NCI-H2029 treated with DMSO at 0.1 percent for 48 hours (cell line): ENCODE results near the gene SS18.
A peak's percentile ranks its signal among the peaks of the same experiment; 100 is the strongest.
"Not testable (repeated sequence)": the region's sequence is repeated elsewhere in the genome, so short reads cannot be mapped to it uniquely, and the experiment has no call there.

Experiments used
- DNase-seq: peaks from one replicate; lab custom pipeline; 2025; lab: John Stamatoyannopoulos, UW

The SS18 gene

GRCh38 chr18:26090130-26091046, at the start of gene SS18:
TSS of gene SS18 (minus strand) at chr18:26090613. CDS start at chr18:26090569, 44 bp downstream.
- peak; percentile 43 for DNase-seq

GRCh38 chr18:26135548-26135947, 45.1 kb upstream of the SS18 start:
- DNase-seq = no peak

- DNase-seq = no peak
These were observed 43.7 kb upstream of the SS18 start for GRCh38 chr18:26134107-26134506.

- DNase-seq = no peak
These were observed 43.2 kb upstream of the SS18 start, which contains the start of gene PSMA8 for GRCh38 chr18:26133652-26134051. TSS of gene PSMA8 (plus strand) at chr18:26133869. CDS start at chr18:26133966, 97 bp downstream.

GRCh38 chr18:26128192-26128591, 37.8 kb upstream of the SS18 start:
- not testable (repeated sequence) for DNase-seq

GRCh38 chr18:26127786-26128185, 37.4 kb upstream of the SS18 start:
- no peak for DNase-seq

- DNase-seq = not testable (repeated sequence)
These were observed 31.6 kb upstream of the SS18 start for GRCh38 chr18:26121994-26122393.

GRCh38 chr18:26121476-26121875, 31.1 kb upstream of the SS18 start:
- no peak for DNase-seq

- DNase-seq = no peak
These were observed 28.8 kb upstream of the SS18 start for GRCh38 chr18:26119246-26119645.

- DNase-seq = no peak
These were observed 13.6 kb upstream of the SS18 start for GRCh38 chr18:26104035-26104434.

- DNase-seq = no peak
These were observed 13.2 kb upstream of the SS18 start for GRCh38 chr18:26103579-26103978.

GRCh38 chr18:26097563-26097962, 7.2 kb upstream of the SS18 start:
- no peak for DNase-seq

GRCh38 chr18:26096852-26097251, 6.4 kb upstream of the SS18 start:
- no peak for DNase-seq

- DNase-seq = no peak
These were observed 726 bp upstream of the SS18 start for GRCh38 chr18:26091047-26091630.

GRCh38 chr18:26089293-26090129, 902 bp downstream of the SS18 start:
- DNase-seq = no peak

- DNase-seq = no peak
These were observed 1.9 kb downstream of the SS18 start for GRCh38 chr18:26088487-26088886.

- no peak for DNase-seq
These were observed 3.5 kb downstream of the SS18 start for GRCh38 chr18:26086959-26087358.

- DNase-seq = no peak
These were observed 5.4 kb downstream of the SS18 start for GRCh38 chr18:26085056-26085455.

- DNase-seq = no peak
These were observed 7.3 kb downstream of the SS18 start for GRCh38 chr18:26083099-26083498.

GRCh38 chr18:26082475-26082874, 7.9 kb downstream of the SS18 start:
- DNase-seq = no peak

- DNase-seq = no peak
These were observed 16.2 kb downstream of the SS18 start for GRCh38 chr18:26074246-26074645.

GRCh38 chr18:26073758-26074157, 16.7 kb downstream of the SS18 start:
- DNase-seq = no peak
